ENCODE results near the gene EPN2.

- TF ChIP-seq CTCF (conservative IDR thresholded peaks at IDR 0.05; ENCODE audit: low read length) (no peak), EZH2phosphoT487 (IDR thresholded peaks at IDR 0.05; ENCODE audit: borderline replicate concordance, low read depth, low read length) (no peak)
Measured at GRCh38 chr17:19281161-19281560, 44.0 kb downstream of the EPN2 start.

All from OCI-LY7 (cell line).